ENCODE results near the gene GRK3. TPM values are rescaled to one million over a fixed set of nuclear protein-coding genes. Genes with fewer than 3 reads are reported as not detected.

Gene GRK3
- total and polyA plus RNA-seq, 12 donors = 0.97 to 9.0 (median 5.2) TPM

DNA sequence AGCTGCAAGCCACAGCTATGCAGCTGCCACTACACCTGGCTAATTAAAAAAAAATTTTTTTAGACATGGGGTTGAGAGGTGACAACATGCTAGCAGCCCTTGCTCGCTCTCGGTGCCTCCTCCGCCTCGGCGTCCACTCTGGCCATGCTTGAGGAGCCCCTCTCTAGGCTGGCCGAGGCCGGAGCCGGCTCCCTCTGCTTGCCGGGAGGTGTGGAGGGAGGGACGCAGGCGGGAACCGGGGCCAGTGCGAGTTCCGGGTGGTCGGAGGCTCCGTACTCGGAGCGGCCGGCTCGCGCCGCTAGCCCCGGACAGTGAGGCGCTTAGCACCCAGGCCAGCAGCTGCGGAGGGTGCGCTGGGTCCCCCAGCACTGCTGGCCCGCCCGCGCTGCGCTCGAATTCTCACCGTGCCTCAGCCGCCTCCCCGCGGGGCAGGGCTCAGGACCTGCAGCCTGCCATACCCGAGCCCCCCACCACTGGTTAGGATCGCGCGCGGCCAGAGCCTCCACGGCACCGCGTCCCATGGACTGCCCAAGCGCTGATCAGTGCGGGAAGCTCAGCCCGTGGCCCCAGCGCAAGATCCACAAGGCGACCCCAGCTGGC lies 188.2 kb downstream of the GRK3 start:
- 88 to 95% methylated on average over 42 to 48 of the region's 48 CpGs for WGBS, 2 donors
- Histone ChIP-seq H3K4me1 (peaks cover 10 to 83% (median 44%) of the 10 kb centered on the region in 9 donors), H3K36me3 (no peaks in the 10 kb centered on the region), H3K4me3 (peak overlapping the region in 1 of 10 donors; percentile 54), H3K9me3 (no peaks in the 10 kb centered on the region), H3K27me3 (no peaks in the 10 kb centered on the region), H3K27ac (peak overlapping the region in 4 of 10 donors; percentile 77 to 92 (median 90))
- ATAC-seq (peak in 1 of 8 donors; percentile 9), DNase-seq (no peak)
- intact Hi-C loops (cut with DNase I) = no loop called here
- TF ChIP-seq, protein P1, sequence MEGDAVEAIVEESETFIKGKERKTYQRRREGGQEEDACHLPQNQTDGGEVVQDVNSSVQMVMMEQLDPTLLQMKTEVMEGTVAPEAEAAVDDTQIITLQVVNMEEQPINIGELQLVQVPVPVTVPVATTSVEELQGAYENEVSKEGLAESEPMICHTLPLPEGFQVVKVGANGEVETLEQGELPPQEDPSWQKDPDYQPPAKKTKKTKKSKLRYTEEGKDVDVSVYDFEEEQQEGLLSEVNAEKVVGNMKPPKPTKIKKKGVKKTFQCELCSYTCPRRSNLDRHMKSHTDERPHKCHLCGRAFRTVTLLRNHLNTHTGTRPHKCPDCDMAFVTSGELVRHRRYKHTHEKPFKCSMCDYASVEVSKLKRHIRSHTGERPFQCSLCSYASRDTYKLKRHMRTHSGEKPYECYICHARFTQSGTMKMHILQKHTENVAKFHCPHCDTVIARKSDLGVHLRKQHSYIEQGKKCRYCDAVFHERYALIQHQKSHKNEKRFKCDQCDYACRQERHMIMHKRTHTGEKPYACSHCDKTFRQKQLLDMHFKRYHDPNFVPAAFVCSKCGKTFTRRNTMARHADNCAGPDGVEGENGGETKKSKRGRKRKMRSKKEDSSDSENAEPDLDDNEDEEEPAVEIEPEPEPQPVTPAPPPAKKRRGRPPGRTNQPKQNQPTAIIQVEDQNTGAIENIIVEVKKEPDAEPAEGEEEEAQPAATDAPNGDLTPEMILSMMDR (IDR thresholded peaks at IDR 0.05) = no peak

DNA sequence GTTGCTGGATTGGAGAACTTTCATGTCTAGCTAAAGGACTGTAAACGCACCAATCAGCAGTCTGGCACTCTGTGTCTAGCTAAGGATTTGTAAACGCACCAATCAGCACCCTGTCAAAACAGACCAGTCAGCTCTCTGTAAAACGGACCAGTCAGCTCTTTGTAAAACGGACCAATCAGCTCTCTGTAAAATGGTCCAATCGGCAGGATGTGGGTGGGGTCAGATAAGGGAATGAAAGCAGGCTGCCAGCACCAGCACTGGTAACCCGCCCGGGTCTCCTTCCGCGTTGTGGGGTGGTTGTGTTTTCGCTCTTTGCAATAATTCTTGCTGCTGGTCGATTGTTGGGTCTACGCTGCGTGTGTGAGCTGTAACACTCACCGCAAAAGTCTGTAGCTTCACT lies 188.8 kb downstream of the GRK3 start:
- Histone ChIP-seq H3K4me1 (peaks cover 10 to 82% (median 40%) of the 10 kb centered on the region in 9 donors), H3K9me3 (no peaks in the 10 kb centered on the region), H3K36me3 (no peaks in the 10 kb centered on the region), H3K27me3 (no peaks in the 10 kb centered on the region), H3K4me3 (peak overlapping the region in 9 of 10 donors; percentile 10 to 54 (median 33)), H3K27ac (peak overlapping the region in 6 of 10 donors; percentile 77 to 92 (median 90))
- TF ChIP-seq, protein P1 (IDR thresholded peaks at IDR 0.05) = no peak
- DNase-seq = peak in 1 of 2 donors; percentile 60
- 68 to 78% methylated on average over 14 of the region's 14 CpGs for WGBS, 2 donors
- intact Hi-C loops (cut with DNase I) = no loop called here
- ATAC-seq = peak in 5 of 8 donors; percentile 2 to 43 (median 15)

DNA sequence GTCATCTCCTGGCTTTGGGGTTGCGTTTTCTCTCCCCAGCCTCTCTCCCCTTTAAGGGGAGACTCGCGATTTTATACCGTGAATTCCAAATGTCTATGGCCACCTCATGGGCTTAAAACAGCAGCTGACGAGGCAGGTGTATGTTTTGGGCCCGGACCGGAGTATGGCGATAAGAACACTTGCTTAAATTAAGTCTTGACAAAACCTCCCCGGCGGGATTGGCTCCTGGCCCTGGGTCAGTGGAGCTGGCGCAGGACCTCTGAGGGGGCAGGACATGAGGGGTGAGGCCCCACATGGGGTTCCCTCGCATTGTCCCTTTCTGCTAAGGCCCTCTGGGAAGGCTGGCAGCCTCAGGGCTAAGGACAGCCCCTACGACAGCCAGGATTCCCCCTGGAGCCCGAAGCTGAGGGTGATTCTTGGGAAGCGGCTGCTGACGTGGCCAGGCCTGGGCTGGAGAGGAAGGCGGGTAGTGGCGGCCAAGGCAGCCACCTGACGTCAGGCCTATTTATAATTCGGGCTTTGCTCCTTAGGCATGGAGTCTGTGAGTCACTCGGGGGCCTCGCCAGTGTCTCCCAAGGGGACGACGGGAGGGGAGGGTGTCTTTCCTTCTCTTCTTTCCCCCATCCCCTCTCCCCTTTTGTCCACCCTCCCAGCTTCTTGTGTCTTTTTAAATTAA lies 190.2 kb downstream of the GRK3 start:
- ATAC-seq (peak; percentile 82 to 96 (median 92)), DNase-seq (peak; percentile 82 to 92)
- Histone ChIP-seq H3K27me3 (no peaks in the 10 kb centered on the region), H3K36me3 (no peaks in the 10 kb centered on the region), H3K27ac (peak overlapping the region; percentile 60 to 92 (median 79)), H3K9me3 (no peaks in the 10 kb centered on the region), H3K4me3 (peak overlapping the region in 9 of 10 donors; percentile 10 to 54 (median 33)), H3K4me1 (peaks cover 3 to 82% (median 37%) of the 10 kb centered on the region in 9 donors)
- 26 to 30% methylated on average over 24 of the region's 24 CpGs for whole genome bisulfite sequencing, 2 donors
- TF ChIP-seq, protein P1 (IDR thresholded peaks at IDR 0.05) = no peak
- intact Hi-C loops (cut with DNase I) = no loop called here

DNA sequence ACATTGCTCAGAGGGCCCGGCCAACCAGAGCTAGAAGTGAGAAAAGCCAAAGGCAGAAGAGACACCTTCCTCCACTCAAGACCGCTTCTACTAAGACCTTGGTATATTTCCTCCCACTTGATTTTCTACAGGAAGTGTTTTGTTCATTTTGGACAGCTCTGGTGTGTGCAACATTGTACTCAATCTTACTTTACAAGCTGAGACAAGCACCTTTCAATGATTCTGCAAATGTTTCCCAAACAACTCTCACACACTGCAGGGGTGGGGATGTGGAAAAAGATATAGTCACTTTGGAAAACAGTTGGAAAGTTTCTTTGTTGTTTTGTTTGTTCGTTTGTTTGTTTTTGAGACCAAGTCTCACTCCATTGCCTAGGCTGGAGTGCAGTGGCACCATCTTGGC lies 193.2 kb downstream of the GRK3 start:
- TF ChIP-seq, protein P1 (IDR thresholded peaks at IDR 0.05) = no peak
- Histone ChIP-seq H3K36me3 (no peaks in the 10 kb centered on the region), H3K4me3 (no peak overlapping the region), H3K9me3 (no peaks in the 10 kb centered on the region), H3K27me3 (no peaks in the 10 kb centered on the region), H3K4me1 (peaks cover 7 to 86% (median 44%) of the 10 kb centered on the region in 9 donors), H3K27ac (peak overlapping the region in 1 of 10 donors; percentile 31)
- ATAC-seq (no peak), DNase-seq (no peak)
- 79 to 84% methylated on average over 3 of the region's 3 CpGs for WGBS, 2 donors
- intact Hi-C loops (cut with DNase I) = no loop called here
